Activated CD4-positive, alpha-beta T cell treated with anti-CD3 and anti-CD28 coated beads, Interleukin-2, amount 10 ng/mL, durations not matched to agents 24 days and 14 days (primary cell): Measurements from ENCODE around the gene OR2Y1. TPM values are rescaled to one million over a fixed set of nuclear protein-coding genes. Genes with fewer than 3 reads are reported as not detected.

ENCODE experiments used
- total RNA-seq: library from RNA; stranded (reverse); gene quantifications from 2 replicates; pipeline ENCODE4 v1.2.3, GENCODE V29; 2022

The OR2Y1 gene
- total RNA-seq, 1 donor from 2014 or later = not detected

Other genes starting within 250 kb of the OR2Y1 start
- 45.3 and 51.6 TPM in 2 replicates for gene CNOT6, start 245.7 kb downstream of the OR2Y1 start, total RNA-seq
- gene SCGB3A1, start 148.6 kb downstream of the OR2Y1 start, total RNA-seq = not detected in 2 replicates
- gene FLT4, start 90.5 kb downstream of the OR2Y1 start, total RNA-seq = 1.7 and 2.0 TPM in 2 replicates
- gene MGAT1, start 62.7 kb upstream of the OR2Y1 start, total RNA-seq = 119 and 122 TPM in 2 replicates
- 26.7 and 28.0 TPM in 2 replicates for gene ZFP62, start 121.2 kb upstream of the OR2Y1 start, total RNA-seq
- gene BTNL8, start 159.1 kb upstream of the OR2Y1 start, total RNA-seq = 0.21 TPM in 1 of 2 replicates, not detected in the other
- gene BTNL3, start 248.8 kb upstream of the OR2Y1 start, total RNA-seq = not detected in 2 replicates